Liver (tissue), 3 donors: ENCODE results near the gene SDK2.

Experiments
- GABPA ChIP-seq, 2 donors: IDR thresholded peaks in 1 of 2; conservative IDR thresholded peaks in 1 of 2; 2 replicates each; pipeline ENCODE4 v1.6.1; 2016; ENCODE audit warnings: antibody characterized with exemption in 2 of 2, mild to moderate bottlenecking in 1 of 2, moderate library complexity in 1 of 2
- HNF4G ChIP-seq: IDR thresholded peaks from 2 replicates; pipeline ENCODE4 v1.6.1; 2016; ENCODE audit warnings: antibody characterized with exemption
- JUND ChIP-seq, 2 donors: IDR thresholded peaks; 2 replicates each; pipeline ENCODE4 v1.6.1; 2016; ENCODE audit warnings: antibody characterized with exemption in 2 of 2
- RAD21 ChIP-seq, 2 donors: IDR thresholded peaks; 2 replicates each; pipeline ENCODE4 v1.6.1; 2016; ENCODE audit warnings: antibody characterized with exemption in 2 of 2, mild to moderate bottlenecking in 2 of 2
- SP1 ChIP-seq: IDR thresholded peaks from 2 replicates; pipeline ENCODE4 v1.6.1; 2018; ENCODE audit warnings: antibody characterized with exemption, mild to moderate bottlenecking
- YY1 ChIP-seq: IDR thresholded peaks from 2 replicates; pipeline ENCODE4 v1.6.1; 2016; ENCODE audit warnings: antibody characterized with exemption, mild to moderate bottlenecking
- TF ChIP-seq, protein P1 (sequence below): fragments of 150-350 bp; IDR thresholded peaks from 2 replicates; pipeline ENCODE4 v1.5.1; 2017; ENCODE audit warnings: improper control_type of control experiment, low read depth, low read length; ENCODE audit not compliant: missing input control
- TF ChIP-seq, protein P2 (sequence below): IDR thresholded peaks from 2 replicates; pipeline ENCODE4 v1.6.1; 2016; ENCODE audit warnings: antibody characterized with exemption
- TF ChIP-seq, protein P3 (sequence below): IDR thresholded peaks from 2 replicates; pipeline ENCODE4 v1.6.1; 2016; ENCODE audit warnings: antibody characterized with exemption, mild to moderate bottlenecking
- TF ChIP-seq, protein P4 (sequence below): IDR thresholded peaks from 2 replicates; pipeline ENCODE4 v1.6.1; 2016; ENCODE audit warnings: antibody characterized with exemption
- TF ChIP-seq, protein P5 (sequence below): IDR thresholded peaks from 2 replicates; pipeline ENCODE4 v1.6.1; 2016; ENCODE audit warnings: antibody characterized with exemption
- donor health status: healthy.
- donor health status: healthy.

DNA sequence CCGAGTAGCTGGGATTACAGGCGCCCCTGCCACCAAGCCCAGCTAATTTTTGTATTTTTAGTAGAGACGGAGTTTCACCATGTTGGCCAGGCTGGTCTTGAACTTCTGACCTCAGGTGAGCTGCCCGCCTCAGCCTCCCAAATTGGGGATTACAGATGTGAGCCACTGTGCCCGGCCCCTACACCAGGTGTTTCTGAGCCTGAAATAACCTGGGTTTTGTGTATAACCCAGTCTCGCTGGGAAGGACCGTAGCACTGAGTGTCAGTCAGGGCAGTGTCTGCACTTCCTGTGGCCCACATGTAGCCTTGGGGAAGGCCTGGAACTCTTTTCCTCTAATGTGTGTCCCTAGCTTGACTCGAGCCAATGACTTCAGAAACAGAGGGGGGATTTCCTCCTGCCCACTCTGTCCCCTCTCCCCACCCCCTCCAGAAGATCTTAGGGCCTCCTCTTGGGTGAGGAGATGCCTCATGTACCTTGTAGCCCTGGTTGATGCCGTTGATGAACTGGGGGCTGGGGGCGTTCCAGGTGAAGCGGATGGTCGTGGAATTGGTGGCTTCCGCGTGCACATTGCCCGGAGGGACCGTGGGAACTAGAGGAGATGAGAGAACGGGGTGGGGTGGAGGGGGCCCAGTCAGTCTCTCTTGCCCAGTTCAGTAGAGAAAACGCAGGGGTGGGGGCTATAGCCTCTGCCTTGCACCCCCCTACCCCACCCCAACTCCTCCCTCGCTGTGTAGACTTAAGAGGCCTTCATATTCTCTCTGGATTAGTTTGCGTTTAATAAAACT, 229.9 kb downstream of the SDK2 start:
- TF ChIP-seq, protein P1, sequence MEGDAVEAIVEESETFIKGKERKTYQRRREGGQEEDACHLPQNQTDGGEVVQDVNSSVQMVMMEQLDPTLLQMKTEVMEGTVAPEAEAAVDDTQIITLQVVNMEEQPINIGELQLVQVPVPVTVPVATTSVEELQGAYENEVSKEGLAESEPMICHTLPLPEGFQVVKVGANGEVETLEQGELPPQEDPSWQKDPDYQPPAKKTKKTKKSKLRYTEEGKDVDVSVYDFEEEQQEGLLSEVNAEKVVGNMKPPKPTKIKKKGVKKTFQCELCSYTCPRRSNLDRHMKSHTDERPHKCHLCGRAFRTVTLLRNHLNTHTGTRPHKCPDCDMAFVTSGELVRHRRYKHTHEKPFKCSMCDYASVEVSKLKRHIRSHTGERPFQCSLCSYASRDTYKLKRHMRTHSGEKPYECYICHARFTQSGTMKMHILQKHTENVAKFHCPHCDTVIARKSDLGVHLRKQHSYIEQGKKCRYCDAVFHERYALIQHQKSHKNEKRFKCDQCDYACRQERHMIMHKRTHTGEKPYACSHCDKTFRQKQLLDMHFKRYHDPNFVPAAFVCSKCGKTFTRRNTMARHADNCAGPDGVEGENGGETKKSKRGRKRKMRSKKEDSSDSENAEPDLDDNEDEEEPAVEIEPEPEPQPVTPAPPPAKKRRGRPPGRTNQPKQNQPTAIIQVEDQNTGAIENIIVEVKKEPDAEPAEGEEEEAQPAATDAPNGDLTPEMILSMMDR, result no peak
- TF ChIP-seq, protein P2, sequence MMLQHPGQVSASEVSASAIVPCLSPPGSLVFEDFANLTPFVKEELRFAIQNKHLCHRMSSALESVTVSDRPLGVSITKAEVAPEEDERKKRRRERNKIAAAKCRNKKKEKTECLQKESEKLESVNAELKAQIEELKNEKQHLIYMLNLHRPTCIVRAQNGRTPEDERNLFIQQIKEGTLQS, result no peak
- TF ChIP-seq, protein P3, sequence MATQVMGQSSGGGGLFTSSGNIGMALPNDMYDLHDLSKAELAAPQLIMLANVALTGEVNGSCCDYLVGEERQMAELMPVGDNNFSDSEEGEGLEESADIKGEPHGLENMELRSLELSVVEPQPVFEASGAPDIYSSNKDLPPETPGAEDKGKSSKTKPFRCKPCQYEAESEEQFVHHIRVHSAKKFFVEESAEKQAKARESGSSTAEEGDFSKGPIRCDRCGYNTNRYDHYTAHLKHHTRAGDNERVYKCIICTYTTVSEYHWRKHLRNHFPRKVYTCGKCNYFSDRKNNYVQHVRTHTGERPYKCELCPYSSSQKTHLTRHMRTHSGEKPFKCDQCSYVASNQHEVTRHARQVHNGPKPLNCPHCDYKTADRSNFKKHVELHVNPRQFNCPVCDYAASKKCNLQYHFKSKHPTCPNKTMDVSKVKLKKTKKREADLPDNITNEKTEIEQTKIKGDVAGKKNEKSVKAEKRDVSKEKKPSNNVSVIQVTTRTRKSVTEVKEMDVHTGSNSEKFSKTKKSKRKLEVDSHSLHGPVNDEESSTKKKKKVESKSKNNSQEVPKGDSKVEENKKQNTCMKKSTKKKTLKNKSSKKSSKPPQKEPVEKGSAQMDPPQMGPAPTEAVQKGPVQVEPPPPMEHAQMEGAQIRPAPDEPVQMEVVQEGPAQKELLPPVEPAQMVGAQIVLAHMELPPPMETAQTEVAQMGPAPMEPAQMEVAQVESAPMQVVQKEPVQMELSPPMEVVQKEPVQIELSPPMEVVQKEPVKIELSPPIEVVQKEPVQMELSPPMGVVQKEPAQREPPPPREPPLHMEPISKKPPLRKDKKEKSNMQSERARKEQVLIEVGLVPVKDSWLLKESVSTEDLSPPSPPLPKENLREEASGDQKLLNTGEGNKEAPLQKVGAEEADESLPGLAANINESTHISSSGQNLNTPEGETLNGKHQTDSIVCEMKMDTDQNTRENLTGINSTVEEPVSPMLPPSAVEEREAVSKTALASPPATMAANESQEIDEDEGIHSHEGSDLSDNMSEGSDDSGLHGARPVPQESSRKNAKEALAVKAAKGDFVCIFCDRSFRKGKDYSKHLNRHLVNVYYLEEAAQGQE, result no peak
- TF ChIP-seq, protein P4, sequence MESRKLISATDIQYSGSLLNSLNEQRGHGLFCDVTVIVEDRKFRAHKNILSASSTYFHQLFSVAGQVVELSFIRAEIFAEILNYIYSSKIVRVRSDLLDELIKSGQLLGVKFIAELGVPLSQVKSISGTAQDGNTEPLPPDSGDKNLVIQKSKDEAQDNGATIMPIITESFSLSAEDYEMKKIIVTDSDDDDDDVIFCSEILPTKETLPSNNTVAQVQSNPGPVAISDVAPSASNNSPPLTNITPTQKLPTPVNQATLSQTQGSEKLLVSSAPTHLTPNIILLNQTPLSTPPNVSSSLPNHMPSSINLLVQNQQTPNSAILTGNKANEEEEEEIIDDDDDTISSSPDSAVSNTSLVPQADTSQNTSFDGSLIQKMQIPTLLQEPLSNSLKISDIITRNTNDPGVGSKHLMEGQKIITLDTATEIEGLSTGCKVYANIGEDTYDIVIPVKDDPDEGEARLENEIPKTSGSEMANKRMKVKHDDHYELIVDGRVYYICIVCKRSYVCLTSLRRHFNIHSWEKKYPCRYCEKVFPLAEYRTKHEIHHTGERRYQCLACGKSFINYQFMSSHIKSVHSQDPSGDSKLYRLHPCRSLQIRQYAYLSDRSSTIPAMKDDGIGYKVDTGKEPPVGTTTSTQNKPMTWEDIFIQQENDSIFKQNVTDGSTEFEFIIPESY, result no peak
- no peak for TF ChIP-seq YY1
- no peak for TF ChIP-seq SP1
- TF ChIP-seq HNF4G, result no peak
- TF ChIP-seq GABPA (IDR thresholded peaks at IDR 0.05 in 1 of 2, conservative IDR thresholded peaks at IDR 0.05 in 1 of 2), result no peak
- TF ChIP-seq RAD21 (IDR thresholded peaks at IDR 0.05), result no peak
- TF ChIP-seq JUND (IDR thresholded peaks at IDR 0.05), result no peak
- TF ChIP-seq, protein P5, sequence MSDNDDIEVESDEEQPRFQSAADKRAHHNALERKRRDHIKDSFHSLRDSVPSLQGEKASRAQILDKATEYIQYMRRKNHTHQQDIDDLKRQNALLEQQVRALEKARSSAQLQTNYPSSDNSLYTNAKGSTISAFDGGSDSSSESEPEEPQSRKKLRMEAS, result no peak
